ENCODE measurements around the gene AP5S1. TPM values are rescaled to one million over a fixed set of nuclear protein-coding genes. Genes with fewer than 3 reads are reported as not detected.

Gene AP5S1
- total and polyA plus RNA-seq, 2 of the 13 experiments (the other 11 are each of a cell fraction or from before 2014, with no cell fraction given): 7.9 to 23.2 TPM

DNA sequence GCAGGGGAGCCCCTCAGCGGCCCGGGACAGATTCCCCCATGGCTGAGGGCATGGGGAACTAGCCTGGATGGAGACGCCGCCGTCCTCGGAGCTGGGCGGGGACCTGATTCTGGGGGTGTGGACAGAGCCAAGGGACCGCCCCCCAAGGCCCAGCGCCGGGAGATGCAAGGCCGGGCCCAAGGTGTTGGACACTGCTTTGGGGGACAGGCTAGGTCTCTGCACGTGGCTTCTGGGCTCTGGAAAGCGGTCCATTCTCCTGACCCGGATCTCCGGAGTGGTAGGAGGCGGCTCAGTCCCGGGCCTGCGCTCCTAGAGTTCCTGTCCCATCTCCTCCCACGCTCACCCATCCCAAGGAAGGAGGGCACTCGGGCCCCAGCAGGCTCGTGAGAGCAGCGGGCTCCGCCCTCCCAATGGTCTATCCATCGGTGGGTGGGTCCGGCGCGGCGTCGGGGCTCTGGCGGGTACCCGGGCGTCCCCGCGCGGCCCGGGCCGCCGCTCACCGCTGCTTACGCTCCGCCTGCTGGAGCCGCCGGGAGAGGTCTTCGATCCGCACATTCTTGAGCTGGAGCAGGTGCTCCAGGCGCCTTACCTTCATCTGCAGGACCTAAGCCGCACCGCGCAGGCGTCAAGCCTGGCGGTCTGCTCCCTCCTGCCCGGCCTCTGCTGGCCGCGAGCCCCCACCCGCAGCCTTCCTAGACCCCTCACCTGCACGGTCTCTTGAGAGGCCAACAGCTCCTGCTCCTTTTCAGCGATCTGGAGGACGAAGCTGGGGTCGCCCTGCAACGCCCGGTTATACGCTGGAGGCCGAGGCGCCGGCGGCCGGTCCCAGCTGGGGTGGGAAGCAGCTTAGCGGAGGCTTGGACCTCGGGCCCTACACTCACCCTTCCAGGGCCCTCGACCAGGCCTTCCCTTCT is 42.4 kb upstream of the AP5S1 start (continued):
- TF ChIP-seq MYNN (CRISPR knock-in tag; IDR thresholded peaks at IDR 0.05; ENCODE audit: low read depth) (no peak), PRPF4 (IDR thresholded peaks at IDR 0.05; ENCODE audit: low read depth, low read length, poor library complexity, severe bottlenecking) (no peak), MLLT10 (CRISPR knock-in tag; IDR thresholded peaks at IDR 0.05) (no peak), ZFYVE20 (CRISPR knock-in tag; IDR thresholded peaks at IDR 0.05; ENCODE audit: borderline replicate concordance, low read depth) (0 out of 2 replicates have a peak, but pooled peaks have one; percentile 44), NBN (conservative IDR thresholded peaks at IDR 0.05) (no peak), BORCS8-MEF2B (CRISPR knock-in tag; IDR thresholded peaks at IDR 0.05) (no peak), KLF11 (CRISPR knock-in tag; IDR thresholded peaks at IDR 0.05) (no peak), TBX3 (IDR thresholded peaks at IDR 0.05; ENCODE audit: borderline replicate concordance) (no peak), ZSCAN21 (CRISPR knock-in tag; IDR thresholded peaks at IDR 0.05; ENCODE audit: borderline replicate concordance) (peak; percentile 73; the same call in 1 of the 2 replicates), ZNF274 (CRISPR knock-in tag; IDR thresholded peaks at IDR 0.05) (peak; percentile 82; the same call in 1 of the 2 replicates), MYC (CRISPR knock-in tag; IDR thresholded peaks at IDR 0.05; ENCODE audit: borderline replicate concordance) (peak; percentile 17; the same call in 1 of the 2 replicates), ZSCAN22 (CRISPR knock-in tag; IDR thresholded peaks at IDR 0.05) (no peak)
- TF ChIP-seq, protein P1, sequence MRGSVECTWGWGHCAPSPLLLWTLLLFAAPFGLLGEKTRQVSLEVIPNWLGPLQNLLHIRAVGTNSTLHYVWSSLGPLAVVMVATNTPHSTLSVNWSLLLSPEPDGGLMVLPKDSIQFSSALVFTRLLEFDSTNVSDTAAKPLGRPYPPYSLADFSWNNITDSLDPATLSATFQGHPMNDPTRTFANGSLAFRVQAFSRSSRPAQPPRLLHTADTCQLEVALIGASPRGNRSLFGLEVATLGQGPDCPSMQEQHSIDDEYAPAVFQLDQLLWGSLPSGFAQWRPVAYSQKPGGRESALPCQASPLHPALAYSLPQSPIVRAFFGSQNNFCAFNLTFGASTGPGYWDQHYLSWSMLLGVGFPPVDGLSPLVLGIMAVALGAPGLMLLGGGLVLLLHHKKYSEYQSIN (CRISPR knock-in tag; IDR thresholded peaks at IDR 0.05; ENCODE audit: borderline replicate concordance): no peak
- TF ChIP-seq, protein P2, sequence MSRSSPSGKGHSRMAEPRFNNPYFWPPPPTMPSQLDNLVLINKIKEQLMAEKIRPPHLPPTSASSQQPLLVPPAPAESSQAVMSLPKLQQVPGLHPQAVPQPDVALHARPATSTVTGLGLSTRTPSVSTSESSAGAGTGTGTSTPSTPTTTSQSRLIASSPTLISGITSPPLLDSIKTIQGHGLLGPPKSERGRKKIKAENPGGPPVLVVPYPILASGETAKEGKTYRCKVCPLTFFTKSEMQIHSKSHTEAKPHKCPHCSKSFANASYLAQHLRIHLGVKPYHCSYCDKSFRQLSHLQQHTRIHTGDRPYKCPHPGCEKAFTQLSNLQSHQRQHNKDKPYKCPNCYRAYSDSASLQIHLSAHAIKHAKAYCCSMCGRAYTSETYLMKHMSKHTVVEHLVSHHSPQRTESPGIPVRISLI (CRISPR knock-in tag; IDR thresholded peaks at IDR 0.05; ENCODE audit: borderline replicate concordance): 0 out of 2 replicates have a peak, but pooled peaks have one; percentile 8
- TF ChIP-seq, protein P3, sequence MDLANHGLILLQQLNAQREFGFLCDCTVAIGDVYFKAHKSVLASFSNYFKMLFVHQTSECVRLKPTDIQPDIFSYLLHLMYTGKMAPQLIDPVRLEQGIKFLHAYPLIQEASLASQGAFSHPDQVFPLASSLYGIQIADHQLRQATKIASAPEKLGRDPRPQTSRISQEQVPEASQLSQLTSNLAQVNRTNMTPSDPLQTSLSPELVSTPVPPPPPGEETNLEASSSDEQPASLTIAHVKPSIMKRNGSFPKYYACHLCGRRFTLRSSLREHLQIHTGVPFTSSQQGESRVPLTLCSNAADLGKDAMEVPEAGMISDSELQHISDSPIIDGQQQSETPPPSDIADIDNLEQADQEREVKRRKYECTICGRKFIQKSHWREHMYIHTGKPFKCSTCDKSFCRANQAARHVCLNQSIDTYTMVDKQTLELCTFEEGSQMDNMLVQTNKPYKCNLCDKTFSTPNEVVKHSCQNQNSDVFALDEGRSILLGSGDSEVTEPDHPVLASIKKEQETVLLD (CRISPR knock-in tag; IDR thresholded peaks at IDR 0.05; ENCODE audit: low read depth): no peak
- TF ChIP-seq, protein P4, sequence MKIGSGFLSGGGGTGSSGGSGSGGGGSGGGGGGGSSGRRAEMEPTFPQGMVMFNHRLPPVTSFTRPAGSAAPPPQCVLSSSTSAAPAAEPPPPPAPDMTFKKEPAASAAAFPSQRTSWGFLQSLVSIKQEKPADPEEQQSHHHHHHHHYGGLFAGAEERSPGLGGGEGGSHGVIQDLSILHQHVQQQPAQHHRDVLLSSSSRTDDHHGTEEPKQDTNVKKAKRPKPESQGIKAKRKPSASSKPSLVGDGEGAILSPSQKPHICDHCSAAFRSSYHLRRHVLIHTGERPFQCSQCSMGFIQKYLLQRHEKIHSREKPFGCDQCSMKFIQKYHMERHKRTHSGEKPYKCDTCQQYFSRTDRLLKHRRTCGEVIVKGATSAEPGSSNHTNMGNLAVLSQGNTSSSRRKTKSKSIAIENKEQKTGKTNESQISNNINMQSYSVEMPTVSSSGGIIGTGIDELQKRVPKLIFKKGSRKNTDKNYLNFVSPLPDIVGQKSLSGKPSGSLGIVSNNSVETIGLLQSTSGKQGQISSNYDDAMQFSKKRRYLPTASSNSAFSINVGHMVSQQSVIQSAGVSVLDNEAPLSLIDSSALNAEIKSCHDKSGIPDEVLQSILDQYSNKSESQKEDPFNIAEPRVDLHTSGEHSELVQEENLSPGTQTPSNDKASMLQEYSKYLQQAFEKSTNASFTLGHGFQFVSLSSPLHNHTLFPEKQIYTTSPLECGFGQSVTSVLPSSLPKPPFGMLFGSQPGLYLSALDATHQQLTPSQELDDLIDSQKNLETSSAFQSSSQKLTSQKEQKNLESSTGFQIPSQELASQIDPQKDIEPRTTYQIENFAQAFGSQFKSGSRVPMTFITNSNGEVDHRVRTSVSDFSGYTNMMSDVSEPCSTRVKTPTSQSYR (CRISPR knock-in tag; IDR thresholded peaks at IDR 0.05; ENCODE audit: borderline replicate concordance): no peak
- TF ChIP-seq, protein P5, sequence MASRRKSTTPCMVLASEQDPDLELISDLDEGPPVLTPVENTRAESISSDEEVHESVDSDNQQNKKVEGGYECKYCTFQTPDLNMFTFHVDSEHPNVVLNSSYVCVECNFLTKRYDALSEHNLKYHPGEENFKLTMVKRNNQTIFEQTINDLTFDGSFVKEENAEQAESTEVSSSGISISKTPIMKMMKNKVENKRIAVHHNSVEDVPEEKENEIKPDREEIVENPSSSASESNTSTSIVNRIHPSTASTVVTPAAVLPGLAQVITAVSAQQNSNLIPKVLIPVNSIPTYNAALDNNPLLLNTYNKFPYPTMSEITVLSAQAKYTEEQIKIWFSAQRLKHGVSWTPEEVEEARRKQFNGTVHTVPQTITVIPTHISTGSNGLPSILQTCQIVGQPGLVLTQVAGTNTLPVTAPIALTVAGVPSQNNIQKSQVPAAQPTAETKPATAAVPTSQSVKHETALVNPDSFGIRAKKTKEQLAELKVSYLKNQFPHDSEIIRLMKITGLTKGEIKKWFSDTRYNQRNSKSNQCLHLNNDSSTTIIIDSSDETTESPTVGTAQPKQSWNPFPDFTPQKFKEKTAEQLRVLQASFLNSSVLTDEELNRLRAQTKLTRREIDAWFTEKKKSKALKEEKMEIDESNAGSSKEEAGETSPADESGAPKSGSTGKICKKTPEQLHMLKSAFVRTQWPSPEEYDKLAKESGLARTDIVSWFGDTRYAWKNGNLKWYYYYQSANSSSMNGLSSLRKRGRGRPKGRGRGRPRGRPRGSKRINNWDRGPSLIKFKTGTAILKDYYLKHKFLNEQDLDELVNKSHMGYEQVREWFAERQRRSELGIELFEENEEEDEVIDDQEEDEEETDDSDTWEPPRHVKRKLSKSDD (CRISPR knock-in tag; IDR thresholded peaks at IDR 0.05; ENCODE audit: low read depth): no peak

Data from HepG2 (cell line).